Tibial artery (tissue), 4 donors: ENCODE data around the gene ATG9B.

Source experiments
- DNase-seq, 2 donors: peaks; one replicate each; pipeline ENCODE4 v3.0.0-alpha.2; 2019
- H3K27ac ChIP-seq, 2 donors: fragments of 200-600 bp; sonication (generic) in 1 of 2; 1 replicate in 1 of 2; 2 replicates in 1 of 2; pipeline ENCODE4 v1.5.1; 2018 to 2019; ENCODE audit warnings: mild to moderate bottlenecking in 1 of 2
- H3K27me3 ChIP-seq, 2 donors: fragments of 200-600 bp; sonication (generic) in 1 of 2; one replicate each; pipeline versions ENCODE4 v1.5.1 to v1.6.0; 2016 to 2019
- H3K36me3 ChIP-seq, 3 donors: fragments of 200-600 bp; sonication (generic) in 2 of 3; one replicate each; pipeline ENCODE4 v1.5.1; 2016 to 2019; ENCODE audit warnings: mild to moderate bottlenecking in 2 of 3
- H3K4me1 ChIP-seq, 4 donors: fragments of 200-600 bp; sonication (generic) in 2 of 4; 1 replicate in 3 of 4; 2 replicates in 1 of 4; pipeline ENCODE4 v1.5.1; 2016 to 2019
- H3K4me3 ChIP-seq, 2 donors: fragments of 200-600 bp; sonication (generic) in 1 of 2; 1 replicate in 1 of 2; 2 replicates in 1 of 2; pipeline ENCODE4 v1.5.1; 2018 to 2019; ENCODE audit warnings: mild to moderate bottlenecking in 2 of 2
- H3K9me3 ChIP-seq, 3 donors: fragments of 200-600 bp; sonication (generic) in 1 of 3; one replicate each; pipeline ENCODE4 v1.5.1; 2016 to 2019
- intact Hi-C: fragments of 100-400 bp; cut with DNase I; formaldehyde crosslinking; loops from one replicate; pipeline ENCODE4 v1.15.0; 2023; ENCODE audit warnings: low total_unique reads
- TF ChIP-seq, protein P1 (sequence below), 2 experiments: fragments of 200-600 bp in 1 of 2; fragments of 450-650 bp in 1 of 2; IDR thresholded peaks; one replicate each; pipeline ENCODE4 v1.5.1; 2017 to 2019; ENCODE audit warnings: antibody characterized with exemption in 2 of 2, mild to moderate bottlenecking in 1 of 2, moderate library complexity in 1 of 2

ATG9B gene

DNA sequence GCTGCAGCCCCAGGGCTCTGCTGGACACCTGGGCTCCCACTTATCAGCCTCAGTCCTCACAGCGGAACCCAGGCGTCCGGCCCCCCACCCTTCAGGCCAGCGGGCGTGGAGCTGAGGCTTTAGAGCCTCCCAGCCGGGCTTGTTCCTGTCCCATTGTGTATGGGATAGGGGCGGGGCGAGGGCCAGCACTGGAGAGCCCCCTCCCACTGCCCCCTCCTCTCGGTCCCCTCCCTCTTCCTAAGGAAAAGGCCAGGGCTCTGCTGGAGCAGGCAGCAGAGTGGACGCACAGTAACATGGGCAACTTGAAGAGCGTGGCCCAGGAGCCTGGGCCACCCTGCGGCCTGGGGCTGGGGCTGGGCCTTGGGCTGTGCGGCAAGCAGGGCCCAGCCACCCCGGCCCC is 30.8 kb downstream of the ATG9B start:
- no peaks in the 10 kb centered on the region for H3K36me3 ChIP-seq
- intact Hi-C loops: no loop called here
- no peak overlapping the region for H3K27ac ChIP-seq
- TF ChIP-seq, protein P1, sequence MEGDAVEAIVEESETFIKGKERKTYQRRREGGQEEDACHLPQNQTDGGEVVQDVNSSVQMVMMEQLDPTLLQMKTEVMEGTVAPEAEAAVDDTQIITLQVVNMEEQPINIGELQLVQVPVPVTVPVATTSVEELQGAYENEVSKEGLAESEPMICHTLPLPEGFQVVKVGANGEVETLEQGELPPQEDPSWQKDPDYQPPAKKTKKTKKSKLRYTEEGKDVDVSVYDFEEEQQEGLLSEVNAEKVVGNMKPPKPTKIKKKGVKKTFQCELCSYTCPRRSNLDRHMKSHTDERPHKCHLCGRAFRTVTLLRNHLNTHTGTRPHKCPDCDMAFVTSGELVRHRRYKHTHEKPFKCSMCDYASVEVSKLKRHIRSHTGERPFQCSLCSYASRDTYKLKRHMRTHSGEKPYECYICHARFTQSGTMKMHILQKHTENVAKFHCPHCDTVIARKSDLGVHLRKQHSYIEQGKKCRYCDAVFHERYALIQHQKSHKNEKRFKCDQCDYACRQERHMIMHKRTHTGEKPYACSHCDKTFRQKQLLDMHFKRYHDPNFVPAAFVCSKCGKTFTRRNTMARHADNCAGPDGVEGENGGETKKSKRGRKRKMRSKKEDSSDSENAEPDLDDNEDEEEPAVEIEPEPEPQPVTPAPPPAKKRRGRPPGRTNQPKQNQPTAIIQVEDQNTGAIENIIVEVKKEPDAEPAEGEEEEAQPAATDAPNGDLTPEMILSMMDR (IDR thresholded peaks at IDR 0.05): no peak
- peaks cover 0 to 56% of the 10 kb centered on the region in 2 donors for H3K27me3 ChIP-seq
- peaks cover 0 to 4% (median 0%) of the 10 kb centered on the region in 4 donors for H3K4me1 ChIP-seq
- H3K9me3 ChIP-seq: peaks cover 0 to 18% (median 14%) of the 10 kb centered on the region in 3 donors
- peak overlapping the region; percentile 16 to 29 for H3K4me3 ChIP-seq
- no peak for DNase-seq

GRCh38 chr7:150992833-150993302 is 31.4 kb downstream of the ATG9B start:
- no peak overlapping the region for H3K4me3 ChIP-seq
- DNase-seq: no peak
- TF ChIP-seq, protein P1 (IDR thresholded peaks at IDR 0.05): no peak
- H3K9me3 ChIP-seq: peaks cover 0 to 18% (median 14%) of the 10 kb centered on the region in 3 donors
- peaks cover 0 to 57% of the 10 kb centered on the region in 2 donors for H3K27me3 ChIP-seq
- H3K27ac ChIP-seq: no peak overlapping the region
- H3K4me1 ChIP-seq: peaks cover 0 to 8% (median 0%) of the 10 kb centered on the region in 4 donors
- intact Hi-C loops: no loop called here
- no peaks in the 10 kb centered on the region for H3K36me3 ChIP-seq

GRCh38 chr7:150992051-150992640 is 32.1 kb downstream of the ATG9B start:
- TF ChIP-seq, protein P1 (IDR thresholded peaks at IDR 0.05): no peak
- peaks cover 0 to 57% of the 10 kb centered on the region in 2 donors for H3K27me3 ChIP-seq
- no peak for DNase-seq
- peaks cover 0 to 18% (median 14%) of the 10 kb centered on the region in 3 donors for H3K9me3 ChIP-seq
- no peaks in the 10 kb centered on the region for H3K36me3 ChIP-seq
- intact Hi-C loops: no loop called here
- peaks cover 0 to 8% (median 0%) of the 10 kb centered on the region in 4 donors for H3K4me1 ChIP-seq
- H3K27ac ChIP-seq: no peak overlapping the region
- H3K4me3 ChIP-seq: no peak overlapping the region

DNA sequence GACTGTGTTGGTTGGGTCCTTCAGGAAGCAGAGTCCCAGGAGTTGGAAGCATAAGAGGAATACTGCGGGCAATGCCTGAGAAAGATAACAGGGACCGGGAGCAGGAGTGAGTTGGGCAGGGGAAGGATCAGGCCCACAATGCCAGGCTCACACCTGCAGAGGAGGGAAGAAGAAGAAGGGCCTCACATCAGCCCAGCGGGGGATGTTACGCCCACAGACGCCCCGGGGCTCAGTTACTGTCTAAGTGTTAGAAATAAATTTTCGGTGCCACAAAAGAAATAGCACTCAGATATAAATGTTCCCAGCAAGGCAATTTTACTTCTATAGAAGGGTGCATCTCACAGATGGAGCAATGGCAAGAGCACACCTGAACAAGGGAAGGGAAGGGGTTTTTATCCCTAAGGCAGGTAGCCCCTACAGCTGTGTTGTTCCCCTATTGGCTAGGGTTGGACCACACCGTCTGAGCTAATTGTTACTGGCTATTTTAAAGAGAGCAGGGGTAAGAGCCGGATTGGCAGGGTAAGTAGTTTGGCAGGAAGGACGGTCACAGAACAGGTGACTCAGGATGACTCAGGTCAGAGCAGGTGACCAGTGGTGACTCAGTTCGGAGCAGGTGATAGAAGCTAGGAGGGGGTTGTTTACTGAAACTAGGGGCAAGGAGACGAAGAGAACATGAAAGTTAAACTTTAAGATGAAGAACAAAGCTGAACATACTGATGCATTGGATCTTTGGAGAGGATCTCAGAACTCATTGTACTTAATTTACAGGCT is 33.7 kb downstream of the ATG9B start, which contains the start of gene NOS3:
NOS3 (plus strand) TSS at position 602 of the 771 bp plus-strand sequence. CDS start 2,787 bp downstream, outside the sequence.
- Histone ChIP-seq H3K4me1 (peaks cover 0 to 8% (median 0%) of the 10 kb centered on the region in 4 donors), H3K9me3 (peaks cover 0 to 18% (median 14%) of the 10 kb centered on the region in 3 donors), H3K27me3 (peaks cover 0 to 59% of the 10 kb centered on the region in 2 donors), H3K4me3 (no peak within 1 kb of the TSS), H3K36me3 (no peaks in the 10 kb centered on the region), H3K27ac (no peak within 1 kb of the TSS)
- TF ChIP-seq, protein P1 (IDR thresholded peaks at IDR 0.05): no peak
- intact Hi-C loops: no loop called here
- no peak for DNase-seq

DNA sequence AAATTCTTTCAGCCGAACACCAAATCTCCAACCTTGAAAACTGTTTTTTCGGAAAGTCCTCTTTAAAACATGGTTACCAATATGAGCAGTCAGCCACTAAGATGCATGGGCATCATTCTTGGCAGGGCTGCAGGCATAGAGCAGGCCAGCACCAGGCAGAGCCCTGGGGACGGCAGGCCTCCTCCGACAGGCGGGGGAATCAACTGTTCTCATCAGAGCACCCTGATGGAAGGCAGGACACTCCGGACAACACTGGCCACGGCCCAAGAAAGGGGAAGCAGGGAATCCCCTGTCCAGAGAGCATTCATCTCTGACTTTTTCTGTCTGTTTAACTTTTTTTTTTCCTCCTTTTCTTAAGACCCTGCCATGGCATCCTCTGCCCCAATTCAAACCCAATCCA is 34.8 kb downstream of the ATG9B start:
- intact Hi-C loops: no loop called here
- Histone ChIP-seq H3K9me3 (peaks cover 0 to 18% (median 14%) of the 10 kb centered on the region in 3 donors), H3K27ac (no peak overlapping the region), H3K36me3 (no peaks in the 10 kb centered on the region), H3K4me3 (no peak overlapping the region), H3K27me3 (peaks cover 0 to 57% of the 10 kb centered on the region in 2 donors), H3K4me1 (peaks cover 0 to 8% (median 0%) of the 10 kb centered on the region in 4 donors)
- no peak for DNase-seq
- TF ChIP-seq, protein P1 (IDR thresholded peaks at IDR 0.05): no peak
